ENCODE results near the gene KRTAP5-1.

KRTAP5-1 gene

DNA sequence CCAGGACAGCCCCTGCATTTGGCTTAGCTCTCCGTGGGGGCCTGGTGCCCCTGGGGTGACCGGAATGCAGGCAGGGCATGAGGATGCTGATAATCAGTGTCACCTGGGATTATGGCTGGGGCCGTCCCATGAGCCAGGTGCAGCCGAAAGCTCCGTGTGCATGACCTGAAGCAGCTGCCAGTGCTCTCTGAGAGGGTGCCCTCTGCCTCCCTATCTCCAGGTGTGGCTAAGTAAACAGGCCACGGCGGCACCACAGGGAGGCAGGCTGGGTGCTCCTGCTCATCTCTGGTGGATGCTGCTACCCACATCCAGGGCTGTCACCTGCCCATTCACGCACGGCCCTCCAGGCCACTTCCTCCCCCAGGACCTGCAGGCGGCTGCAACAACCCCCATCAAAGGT lies 42.8 kb downstream of the KRTAP5-1 start:
- no peaks in the 10 kb centered on the region for H3K36me3 ChIP-seq (ENCODE audit: low read length)
- H3K27me3 ChIP-seq (ENCODE audit: low read length): no peaks in the 10 kb centered on the region; the same call in 1 of the 2 replicates
- TF ChIP-seq, protein P1, sequence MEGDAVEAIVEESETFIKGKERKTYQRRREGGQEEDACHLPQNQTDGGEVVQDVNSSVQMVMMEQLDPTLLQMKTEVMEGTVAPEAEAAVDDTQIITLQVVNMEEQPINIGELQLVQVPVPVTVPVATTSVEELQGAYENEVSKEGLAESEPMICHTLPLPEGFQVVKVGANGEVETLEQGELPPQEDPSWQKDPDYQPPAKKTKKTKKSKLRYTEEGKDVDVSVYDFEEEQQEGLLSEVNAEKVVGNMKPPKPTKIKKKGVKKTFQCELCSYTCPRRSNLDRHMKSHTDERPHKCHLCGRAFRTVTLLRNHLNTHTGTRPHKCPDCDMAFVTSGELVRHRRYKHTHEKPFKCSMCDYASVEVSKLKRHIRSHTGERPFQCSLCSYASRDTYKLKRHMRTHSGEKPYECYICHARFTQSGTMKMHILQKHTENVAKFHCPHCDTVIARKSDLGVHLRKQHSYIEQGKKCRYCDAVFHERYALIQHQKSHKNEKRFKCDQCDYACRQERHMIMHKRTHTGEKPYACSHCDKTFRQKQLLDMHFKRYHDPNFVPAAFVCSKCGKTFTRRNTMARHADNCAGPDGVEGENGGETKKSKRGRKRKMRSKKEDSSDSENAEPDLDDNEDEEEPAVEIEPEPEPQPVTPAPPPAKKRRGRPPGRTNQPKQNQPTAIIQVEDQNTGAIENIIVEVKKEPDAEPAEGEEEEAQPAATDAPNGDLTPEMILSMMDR (IDR thresholded peaks at IDR 0.05; ENCODE audit: insufficient read depth, low read length, poor library complexity, severe bottlenecking): no peak
- TF ChIP-seq EZH2phosphoT487 (conservative IDR thresholded peaks at IDR 0.05; ENCODE audit: low read length): no peak
- no peak overlapping the region for H3K4me3 ChIP-seq (ENCODE audit: insufficient read depth, low read length, poor library complexity, severe bottlenecking)
- H3K9me3 ChIP-seq (ENCODE audit: insufficient read depth, low read length): no peaks in the 10 kb centered on the region
- peaks cover 3% of the 10 kb centered on the region; the same call in 1 of the 2 replicates for H3K79me2 ChIP-seq (ENCODE audit: insufficient read depth, low read length)
- no peak overlapping the region for H3K27ac ChIP-seq (ENCODE audit: low read depth, low read length)
- H2AFZ ChIP-seq (ENCODE audit: low read depth, low read length, severe bottlenecking): no peak overlapping the region
- H3K9me2 ChIP-seq (replicated peaks; ENCODE audit: insufficient read depth, low read length): no peaks in the 10 kb centered on the region
- H3K4me2 ChIP-seq (ENCODE audit: low read depth, low read length, poor library complexity, severe bottlenecking): no peak overlapping the region
- no peaks in the 10 kb centered on the region for H4K20me1 ChIP-seq (ENCODE audit: low read depth, low read length)
- H3F3A ChIP-seq (ENCODE audit: insufficient read depth): no peaks in the 10 kb centered on the region
- H3K9ac ChIP-seq (ENCODE audit: low read length): no peak overlapping the region

DNA sequence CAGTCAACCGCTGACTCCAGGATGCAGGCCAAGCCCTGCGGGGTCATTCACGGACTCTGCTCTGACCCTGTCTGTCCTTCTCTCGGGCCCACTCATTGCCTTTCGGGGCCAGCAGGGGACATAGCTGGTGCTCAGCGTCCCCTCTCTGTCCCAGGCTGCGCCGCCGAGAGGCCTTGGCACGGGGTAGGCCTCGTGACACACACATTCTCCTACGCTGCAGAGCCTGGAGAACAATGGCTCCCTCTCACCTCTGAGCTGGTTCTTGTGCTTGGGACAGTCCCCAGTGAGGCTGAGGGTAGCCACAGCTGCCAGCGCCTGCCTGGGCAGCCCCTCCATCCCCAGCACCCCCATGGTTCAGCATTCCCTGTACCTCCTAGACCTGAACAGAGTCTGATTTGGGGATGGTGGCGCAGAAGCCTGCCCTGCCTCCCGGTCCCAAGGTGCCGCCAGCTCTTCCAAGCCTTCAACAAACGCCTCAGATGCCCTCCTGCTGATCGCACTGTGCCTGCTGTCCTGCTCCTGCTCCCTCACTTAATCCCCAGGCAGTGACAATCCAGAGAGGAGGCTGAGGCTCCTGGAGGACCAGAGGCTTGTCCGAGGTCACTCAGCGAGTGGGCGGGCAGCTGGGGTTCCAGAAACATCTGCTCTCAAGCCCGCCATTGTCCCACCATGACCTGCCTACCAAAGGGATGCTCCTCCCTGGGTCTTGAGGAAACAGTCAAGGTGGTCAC lies 43.4 kb downstream of the KRTAP5-1 start:
- Histone ChIP-seq H3K9me3 (ENCODE audit: insufficient read depth, low read length) (no peaks in the 10 kb centered on the region), H2AFZ (ENCODE audit: low read depth, low read length, severe bottlenecking) (no peak overlapping the region), H3K4me3 (ENCODE audit: insufficient read depth, low read length, poor library complexity, severe bottlenecking) (no peak overlapping the region), H3F3A (ENCODE audit: insufficient read depth) (no peaks in the 10 kb centered on the region), H3K79me2 (ENCODE audit: insufficient read depth, low read length) (peaks cover 9% of the 10 kb centered on the region), H3K27ac (ENCODE audit: low read depth, low read length) (no peak overlapping the region), H4K20me1 (ENCODE audit: low read depth, low read length) (no peaks in the 10 kb centered on the region), H3K4me2 (ENCODE audit: low read depth, low read length, poor library complexity, severe bottlenecking) (no peak overlapping the region), H3K9me2 (replicated peaks; ENCODE audit: insufficient read depth, low read length) (no peaks in the 10 kb centered on the region), H3K36me3 (ENCODE audit: low read length) (no peaks in the 10 kb centered on the region), H3K27me3 (ENCODE audit: low read length) (no peaks in the 10 kb centered on the region; the same call in 1 of the 2 replicates), H3K9ac (ENCODE audit: low read length) (no peak overlapping the region)
- TF ChIP-seq EZH2phosphoT487 (conservative IDR thresholded peaks at IDR 0.05; ENCODE audit: low read length): no peak
- TF ChIP-seq, protein P1 (IDR thresholded peaks at IDR 0.05; ENCODE audit: insufficient read depth, low read length, poor library complexity, severe bottlenecking): no peak

DNA sequence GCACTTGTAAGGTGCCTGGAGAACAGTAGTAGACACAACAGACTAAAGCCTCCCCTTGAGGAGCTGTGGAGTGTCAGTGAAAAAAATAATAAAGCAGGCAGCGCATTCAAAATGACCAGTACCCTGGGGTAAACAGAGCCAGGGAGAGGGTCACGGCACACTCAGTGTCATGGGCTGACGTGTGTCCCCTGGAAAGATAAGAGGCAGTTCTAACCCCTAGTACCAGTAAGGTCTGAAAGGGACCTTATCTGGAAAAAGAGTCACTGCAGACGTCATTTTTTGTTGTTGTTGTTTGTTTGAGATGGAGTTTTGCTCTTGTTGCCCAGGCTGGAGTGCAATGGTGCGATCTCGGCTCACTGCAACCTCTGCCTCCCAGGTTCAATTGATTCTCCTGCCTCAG lies 45.0 kb downstream of the KRTAP5-1 start:
- H3K9me2 ChIP-seq (replicated peaks; ENCODE audit: insufficient read depth, low read length): no peaks in the 10 kb centered on the region
- H3K27ac ChIP-seq (ENCODE audit: low read depth, low read length): no peak overlapping the region
- H2AFZ ChIP-seq (ENCODE audit: low read depth, low read length, severe bottlenecking): no peak overlapping the region
- H3K9me3 ChIP-seq (ENCODE audit: insufficient read depth, low read length): no peaks in the 10 kb centered on the region
- no peaks in the 10 kb centered on the region for H3K36me3 ChIP-seq (ENCODE audit: low read length)
- no peak overlapping the region for H3K4me2 ChIP-seq (ENCODE audit: low read depth, low read length, poor library complexity, severe bottlenecking)
- no peaks in the 10 kb centered on the region for H4K20me1 ChIP-seq (ENCODE audit: low read depth, low read length)
- peaks cover 23% of the 10 kb centered on the region for H3K79me2 ChIP-seq (ENCODE audit: insufficient read depth, low read length)
- no peak overlapping the region for H3K9ac ChIP-seq (ENCODE audit: low read length)
- H3F3A ChIP-seq (ENCODE audit: insufficient read depth): no peaks in the 10 kb centered on the region
- H3K4me3 ChIP-seq (ENCODE audit: insufficient read depth, low read length, poor library complexity, severe bottlenecking): no peak overlapping the region
- TF ChIP-seq, protein P1 (IDR thresholded peaks at IDR 0.05; ENCODE audit: insufficient read depth, low read length, poor library complexity, severe bottlenecking): no peak
- no peak for TF ChIP-seq EZH2phosphoT487 (conservative IDR thresholded peaks at IDR 0.05; ENCODE audit: low read length)
- H3K27me3 ChIP-seq (ENCODE audit: low read length): no peaks in the 10 kb centered on the region
